ENCODE results near the gene RFTN1.

The RFTN1 gene

GRCh38 chr3:16441371-16441875 lies 72.1 kb downstream of the RFTN1 start:
- in situ Hi-C loops (cut with MboI; ENCODE audit: low sequenced_read_pairs): no loop called here

DNA sequence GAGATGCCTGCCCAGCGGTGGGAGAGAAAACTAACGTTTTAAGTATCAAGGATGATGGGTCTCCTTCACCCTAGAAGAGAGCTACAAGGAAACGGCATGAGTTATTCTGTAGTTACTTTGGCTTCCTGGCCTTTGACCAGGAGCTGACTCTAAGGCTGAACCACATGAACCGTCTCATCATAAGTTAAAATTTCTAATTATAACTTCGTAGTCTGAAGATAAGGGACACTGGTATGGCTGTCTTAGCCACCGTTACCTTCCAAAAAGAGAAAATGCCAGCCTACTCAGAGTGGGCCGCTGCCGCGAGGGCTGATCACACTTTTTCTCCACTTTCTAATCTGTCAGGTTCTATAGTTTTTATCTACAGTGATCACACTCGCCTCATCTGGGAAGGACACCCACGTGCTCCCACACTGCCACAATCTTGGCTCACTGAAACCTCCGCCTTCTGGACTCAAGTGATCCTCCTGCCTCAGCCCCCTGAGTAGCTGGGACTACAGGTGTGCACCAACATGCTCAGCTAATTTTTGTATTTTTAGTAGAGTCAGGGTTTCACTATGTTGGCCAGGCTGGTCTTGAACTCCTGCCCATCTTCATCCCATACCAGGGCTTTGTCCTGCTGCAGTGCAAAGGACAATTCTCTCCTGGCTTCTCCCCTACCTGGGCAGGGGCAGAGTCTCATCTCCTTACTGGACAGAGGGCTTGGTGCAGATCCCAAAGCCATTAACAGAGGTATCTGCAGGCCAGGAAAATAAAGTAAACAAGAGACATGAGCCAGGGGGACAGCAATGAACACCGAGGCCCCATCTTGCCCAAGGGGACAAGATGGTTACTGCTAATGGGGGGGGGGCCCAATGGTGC lies 73.4 kb downstream of the RFTN1 start:
- in situ Hi-C loops (cut with MboI; ENCODE audit: low sequenced_read_pairs): no loop called here

- in situ Hi-C loops (cut with MboI; ENCODE audit: low sequenced_read_pairs): no loop called here
Measured at GRCh38 chr3:16439163-16439847, 74.2 kb downstream of the RFTN1 start.

- in situ Hi-C loops (cut with MboI; ENCODE audit: low sequenced_read_pairs): no loop called here
Measured at GRCh38 chr3:16437640-16438039, 75.9 kb downstream of the RFTN1 start.

- in situ Hi-C loops (cut with MboI; ENCODE audit: low sequenced_read_pairs): no loop called here
Measured at GRCh38 chr3:16433701-16434151, 79.8 kb downstream of the RFTN1 start.

DNA sequence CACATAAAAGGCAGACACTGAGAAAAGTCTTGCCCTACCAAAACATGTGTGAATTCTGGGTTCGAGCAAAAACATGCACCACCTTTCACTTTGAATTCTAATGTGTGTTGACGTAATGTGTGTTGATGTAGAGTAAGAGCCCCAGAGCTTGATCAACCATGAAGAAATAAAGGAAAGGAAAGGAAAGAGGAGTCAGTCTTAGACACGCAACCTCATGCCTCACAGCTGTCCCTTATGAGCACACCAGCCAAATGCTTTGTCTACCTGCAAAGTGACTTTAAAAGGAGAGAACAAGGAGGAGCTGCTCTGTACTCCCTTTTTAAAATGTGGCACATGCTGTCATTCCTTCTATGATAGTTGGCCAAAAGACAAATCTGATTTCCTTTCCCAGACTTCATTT lies 80.8 kb downstream of the RFTN1 start:
- in situ Hi-C loops (cut with MboI; ENCODE audit: low sequenced_read_pairs): no loop called here

DNA sequence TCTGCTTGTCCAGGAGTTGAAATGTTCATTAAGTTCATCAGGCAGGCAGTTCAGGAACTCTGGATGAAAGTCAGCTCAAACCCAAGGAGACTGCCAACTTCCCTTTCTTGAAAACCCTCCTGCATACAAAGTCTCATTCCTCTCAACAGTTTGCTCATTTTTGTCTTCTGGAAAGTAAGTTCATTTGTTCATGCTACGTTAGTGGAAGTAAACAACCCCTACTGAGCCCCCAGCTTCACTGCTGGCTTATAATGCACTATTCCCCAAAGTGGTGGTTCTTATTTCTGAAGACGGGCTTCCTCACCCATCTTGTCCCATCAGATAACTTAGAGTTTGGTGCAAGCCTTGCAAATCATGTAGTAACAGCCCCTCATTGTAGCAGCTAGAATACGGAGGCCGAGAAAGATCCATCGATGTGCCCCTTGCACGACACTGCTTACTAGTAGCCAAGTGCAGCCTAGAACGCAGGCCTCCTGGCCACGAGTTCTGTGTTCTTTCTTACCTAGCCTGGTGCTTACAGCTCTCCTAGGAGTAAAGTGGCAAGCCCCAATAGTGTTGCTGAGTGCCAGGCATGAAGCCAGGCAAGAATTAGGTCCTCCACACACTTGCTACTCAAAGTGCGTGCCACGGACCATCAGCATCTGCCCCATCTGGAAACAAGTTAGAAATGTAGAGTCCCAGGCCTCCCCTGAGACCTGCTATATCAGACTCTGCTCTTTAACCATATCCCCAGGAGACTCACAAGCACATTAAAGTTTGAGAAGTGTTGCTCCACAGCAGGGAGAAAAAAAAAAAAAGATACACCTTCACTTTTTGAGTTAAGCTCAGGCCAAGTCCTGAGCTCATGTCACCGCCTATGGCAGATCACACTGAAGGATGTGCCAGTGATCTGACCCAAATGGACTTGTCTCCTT lies 82.5 kb downstream of the RFTN1 start:
- in situ Hi-C loops (cut with MboI; ENCODE audit: low sequenced_read_pairs): no loop called here

- in situ Hi-C loops (cut with MboI; ENCODE audit: low sequenced_read_pairs): no loop called here
Measured at GRCh38 chr3:16429086-16429485, 84.4 kb downstream of the RFTN1 start.

GRCh38 chr3:16428612-16429011 lies 84.9 kb downstream of the RFTN1 start:
- in situ Hi-C loops (cut with MboI; ENCODE audit: low sequenced_read_pairs): no loop called here

GRCh38 chr3:16427103-16427965 lies 86.2 kb downstream of the RFTN1 start:
- in situ Hi-C loops (cut with MboI; ENCODE audit: low sequenced_read_pairs): no loop called here

DNA sequence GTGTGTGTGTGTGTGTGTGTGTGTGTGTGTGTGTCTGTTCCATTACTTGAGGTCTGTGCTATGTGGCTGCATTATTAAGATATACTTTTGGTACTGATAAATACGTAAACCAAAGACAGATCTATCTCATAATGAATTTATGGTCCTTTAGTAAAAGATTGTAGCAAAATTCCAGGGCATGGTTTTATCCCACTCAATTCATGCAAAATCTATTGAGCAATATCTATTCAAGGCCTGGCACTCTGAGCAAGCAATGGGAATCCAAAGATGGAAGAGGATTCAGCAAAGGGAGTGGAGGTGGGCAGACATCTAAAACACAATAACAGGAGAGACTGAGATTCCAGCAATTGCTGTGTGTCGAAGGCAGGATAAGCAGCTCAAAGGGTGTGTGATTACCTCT lies 86.8 kb downstream of the RFTN1 start:
- in situ Hi-C loops (cut with MboI; ENCODE audit: low sequenced_read_pairs): no loop called here

DNA sequence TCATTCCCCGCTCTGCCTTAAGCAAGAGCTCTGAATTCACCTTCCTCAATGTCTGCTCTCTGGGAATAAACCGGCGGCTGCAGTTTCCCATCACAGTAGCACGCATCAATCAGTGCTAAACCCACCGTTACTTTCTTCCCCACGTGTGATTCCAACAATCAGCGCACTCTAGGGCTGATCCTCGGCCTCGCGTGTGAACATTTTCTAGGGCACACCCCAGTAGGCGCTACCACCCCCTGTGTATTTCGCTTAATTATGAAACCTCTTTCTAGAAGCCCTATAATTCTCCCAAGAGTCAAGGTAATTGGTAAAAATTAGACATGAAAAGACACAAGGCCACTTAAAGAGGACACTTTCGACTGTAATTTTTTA lies 87.5 kb downstream of the RFTN1 start:
- in situ Hi-C loops (cut with MboI; ENCODE audit: low sequenced_read_pairs): no loop called here

GRCh38 chr3:16425398-16426028 lies 88.0 kb downstream of the RFTN1 start:
- in situ Hi-C loops (cut with MboI; ENCODE audit: low sequenced_read_pairs): no loop called here

DNA sequence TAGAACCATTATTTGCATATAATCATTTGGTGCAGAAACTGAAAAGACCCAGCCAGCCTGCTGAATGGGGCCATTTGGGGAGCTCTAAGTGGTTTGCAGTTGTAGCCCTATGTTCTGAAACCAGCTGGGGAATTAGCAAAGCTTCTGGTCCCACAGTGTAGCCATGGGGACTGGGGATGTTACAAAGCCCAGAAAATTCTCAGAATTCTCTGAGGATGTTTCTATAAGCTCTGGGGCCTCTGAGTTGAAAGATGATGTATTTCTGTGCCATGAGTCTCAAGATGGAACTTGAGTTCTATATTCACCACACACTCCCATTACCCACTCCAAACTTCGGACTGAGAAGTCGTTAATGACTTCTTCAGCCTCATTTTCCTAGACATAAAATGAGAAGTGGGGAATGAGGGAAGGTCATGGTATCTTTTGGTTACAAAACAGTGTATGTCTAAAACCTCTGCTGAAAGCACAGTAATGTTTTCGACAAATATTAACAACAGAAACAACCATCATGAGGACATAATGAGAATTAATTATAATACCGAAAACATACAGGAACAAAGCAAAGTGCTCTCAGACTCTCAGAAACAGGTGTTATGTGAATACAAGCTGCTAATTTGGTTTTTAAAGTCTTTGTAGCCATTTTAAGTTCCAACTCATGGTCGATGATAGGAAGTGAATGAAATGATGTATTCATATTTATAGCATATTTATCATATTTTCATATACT lies 89.4 kb downstream of the RFTN1 start:
- in situ Hi-C loops (cut with MboI; ENCODE audit: low sequenced_read_pairs): no loop called here

DNA sequence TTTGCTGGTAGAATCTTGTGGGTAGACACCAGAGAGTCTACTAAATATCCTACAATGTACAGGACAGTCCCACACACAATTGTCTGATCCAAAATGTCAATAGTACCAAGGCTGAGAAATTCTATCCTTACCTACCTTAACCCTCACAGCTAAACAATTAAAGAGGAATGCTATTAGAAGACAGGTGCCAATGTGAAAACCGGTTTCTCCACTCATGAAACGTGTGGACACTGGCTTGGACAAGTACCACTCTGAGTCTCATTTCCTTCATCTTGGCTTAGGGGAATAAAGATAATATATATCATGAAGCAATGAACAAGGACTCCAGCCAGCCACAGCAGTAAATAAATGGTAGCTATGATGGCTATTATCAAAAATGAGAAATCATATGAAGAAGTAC lies 90.2 kb downstream of the RFTN1 start:
- in situ Hi-C loops (cut with MboI; ENCODE audit: low sequenced_read_pairs): no loop called here

GRCh38 chr3:16419640-16420241 lies 93.8 kb downstream of the RFTN1 start:
- in situ Hi-C loops (cut with MboI; ENCODE audit: low sequenced_read_pairs): no loop called here

DNA sequence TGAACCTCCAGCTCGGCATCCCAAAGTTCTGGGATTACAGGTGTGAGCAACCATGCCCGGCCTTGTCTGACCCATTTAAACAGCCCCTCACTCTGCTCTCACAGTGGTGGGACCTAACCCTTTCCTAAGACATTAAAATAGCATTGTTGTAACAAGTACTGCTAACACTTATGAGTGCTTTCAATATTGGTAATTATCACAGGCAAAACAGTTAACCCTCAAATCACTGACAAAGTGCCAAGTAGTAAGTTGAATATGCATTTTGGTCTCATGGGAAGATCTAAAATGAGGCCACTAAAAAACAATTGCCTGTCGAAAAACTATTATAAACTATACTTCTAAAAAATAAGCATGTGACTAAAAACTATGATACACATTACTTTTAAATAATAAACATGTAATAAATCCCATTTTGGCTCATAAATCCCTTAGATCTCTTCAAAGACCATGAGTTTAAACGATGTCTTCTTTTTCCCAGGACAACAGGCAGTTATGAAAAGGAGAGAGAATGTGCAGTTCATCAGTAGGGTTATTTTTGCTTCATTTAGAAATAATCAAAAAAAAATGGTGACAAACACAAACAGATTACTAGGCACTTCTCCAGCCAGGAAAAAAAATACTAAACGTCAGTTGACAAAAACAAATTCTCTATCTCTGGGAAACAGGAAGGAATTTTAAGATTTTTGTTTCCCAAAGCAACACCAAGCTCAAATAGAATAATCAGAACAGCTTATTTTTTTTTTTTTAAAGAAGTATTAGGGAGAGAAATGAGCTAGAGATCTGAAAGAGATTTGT lies 95.4 kb downstream of the RFTN1 start:
- in situ Hi-C loops (cut with MboI; ENCODE audit: low sequenced_read_pairs): no loop called here
